ENCODE measurements around the gene OR51S1.

GRCh38 chr11:4848908-4849532 lies at the start of gene OR51S1:
- no peak for TF ChIP-seq EP300 (IDR thresholded peaks at IDR 0.05; ENCODE audit: borderline replicate concordance)
- TF ChIP-seq USF1 (IDR thresholded peaks at IDR 0.05), result no peak
- TF ChIP-seq EGR1 (IDR thresholded peaks at IDR 0.05), result no peak
- no peak for TF ChIP-seq TAF1 (IDR thresholded peaks at IDR 0.05; ENCODE audit: low read depth)
- TF ChIP-seq, protein P1, sequence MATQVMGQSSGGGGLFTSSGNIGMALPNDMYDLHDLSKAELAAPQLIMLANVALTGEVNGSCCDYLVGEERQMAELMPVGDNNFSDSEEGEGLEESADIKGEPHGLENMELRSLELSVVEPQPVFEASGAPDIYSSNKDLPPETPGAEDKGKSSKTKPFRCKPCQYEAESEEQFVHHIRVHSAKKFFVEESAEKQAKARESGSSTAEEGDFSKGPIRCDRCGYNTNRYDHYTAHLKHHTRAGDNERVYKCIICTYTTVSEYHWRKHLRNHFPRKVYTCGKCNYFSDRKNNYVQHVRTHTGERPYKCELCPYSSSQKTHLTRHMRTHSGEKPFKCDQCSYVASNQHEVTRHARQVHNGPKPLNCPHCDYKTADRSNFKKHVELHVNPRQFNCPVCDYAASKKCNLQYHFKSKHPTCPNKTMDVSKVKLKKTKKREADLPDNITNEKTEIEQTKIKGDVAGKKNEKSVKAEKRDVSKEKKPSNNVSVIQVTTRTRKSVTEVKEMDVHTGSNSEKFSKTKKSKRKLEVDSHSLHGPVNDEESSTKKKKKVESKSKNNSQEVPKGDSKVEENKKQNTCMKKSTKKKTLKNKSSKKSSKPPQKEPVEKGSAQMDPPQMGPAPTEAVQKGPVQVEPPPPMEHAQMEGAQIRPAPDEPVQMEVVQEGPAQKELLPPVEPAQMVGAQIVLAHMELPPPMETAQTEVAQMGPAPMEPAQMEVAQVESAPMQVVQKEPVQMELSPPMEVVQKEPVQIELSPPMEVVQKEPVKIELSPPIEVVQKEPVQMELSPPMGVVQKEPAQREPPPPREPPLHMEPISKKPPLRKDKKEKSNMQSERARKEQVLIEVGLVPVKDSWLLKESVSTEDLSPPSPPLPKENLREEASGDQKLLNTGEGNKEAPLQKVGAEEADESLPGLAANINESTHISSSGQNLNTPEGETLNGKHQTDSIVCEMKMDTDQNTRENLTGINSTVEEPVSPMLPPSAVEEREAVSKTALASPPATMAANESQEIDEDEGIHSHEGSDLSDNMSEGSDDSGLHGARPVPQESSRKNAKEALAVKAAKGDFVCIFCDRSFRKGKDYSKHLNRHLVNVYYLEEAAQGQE (IDR thresholded peaks at IDR 0.05; ENCODE audit: low read depth), result no peak
- TF ChIP-seq MAX (IDR thresholded peaks at IDR 0.05), result no peak
- TF ChIP-seq ZBTB7A (IDR thresholded peaks at IDR 0.05; ENCODE audit: low read depth), result no peak
- TF ChIP-seq FOXM1 (IDR thresholded peaks at IDR 0.05; ENCODE audit: borderline replicate concordance, low read depth), result no peak
- TF ChIP-seq YY1 (IDR thresholded peaks at IDR 0.05; ENCODE audit: low read depth), result no peak
- no peak for TF ChIP-seq RAD21 (IDR thresholded peaks at IDR 0.05; ENCODE audit: low read depth)
- TF ChIP-seq TCF12 (IDR thresholded peaks at IDR 0.05; ENCODE audit: low read depth), result no peak
- TF ChIP-seq CEBPB (IDR thresholded peaks at IDR 0.05), result no peak
- no peak for TF ChIP-seq NFIC (IDR thresholded peaks at IDR 0.05)
- no peak for TF ChIP-seq TEAD4 (IDR thresholded peaks at IDR 0.05)
